ENCODE results near the gene C2orf76. TPM values are rescaled to one million over a fixed set of nuclear protein-coding genes. Genes with fewer than 3 reads are reported as not detected.

C2orf76 gene
- total RNA-seq, 2 experiments from 2014 or later, result 6.9 to 7.1 TPM

DNA sequence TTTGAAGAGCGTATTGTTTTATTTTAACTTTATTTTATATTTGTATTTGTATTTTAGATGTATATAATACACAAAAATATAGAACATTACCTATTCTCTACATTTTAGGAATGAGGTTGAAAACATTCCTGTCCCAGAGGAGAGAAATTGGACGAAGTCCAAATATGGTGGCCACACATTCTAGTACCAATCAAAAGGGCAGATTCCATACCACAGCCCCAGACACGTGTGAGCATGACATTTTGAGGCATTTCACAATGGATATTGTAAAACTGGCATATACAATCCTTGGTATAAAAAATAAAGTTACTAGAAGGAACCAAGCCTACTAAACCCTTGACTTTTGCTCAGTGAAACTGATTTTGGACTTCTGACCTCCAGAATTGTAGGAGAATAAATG is 50.6 kb downstream of the C2orf76 start:
- Mint-ChIP-seq H3K36me3 (ENCODE audit: low read depth) (no peaks in the 10 kb centered on the region), H3K27ac (no peak overlapping the region), H3K4me1 (no peaks in the 10 kb centered on the region), H3K4me3 (no peak overlapping the region), H3K9me3 (no peaks in the 10 kb centered on the region), H3K27me3 (no peaks in the 10 kb centered on the region)
- ChIA-PET POLR2A (no interaction called here), CTCF (no interaction called here)
- no peak for DNase-seq

DNA sequence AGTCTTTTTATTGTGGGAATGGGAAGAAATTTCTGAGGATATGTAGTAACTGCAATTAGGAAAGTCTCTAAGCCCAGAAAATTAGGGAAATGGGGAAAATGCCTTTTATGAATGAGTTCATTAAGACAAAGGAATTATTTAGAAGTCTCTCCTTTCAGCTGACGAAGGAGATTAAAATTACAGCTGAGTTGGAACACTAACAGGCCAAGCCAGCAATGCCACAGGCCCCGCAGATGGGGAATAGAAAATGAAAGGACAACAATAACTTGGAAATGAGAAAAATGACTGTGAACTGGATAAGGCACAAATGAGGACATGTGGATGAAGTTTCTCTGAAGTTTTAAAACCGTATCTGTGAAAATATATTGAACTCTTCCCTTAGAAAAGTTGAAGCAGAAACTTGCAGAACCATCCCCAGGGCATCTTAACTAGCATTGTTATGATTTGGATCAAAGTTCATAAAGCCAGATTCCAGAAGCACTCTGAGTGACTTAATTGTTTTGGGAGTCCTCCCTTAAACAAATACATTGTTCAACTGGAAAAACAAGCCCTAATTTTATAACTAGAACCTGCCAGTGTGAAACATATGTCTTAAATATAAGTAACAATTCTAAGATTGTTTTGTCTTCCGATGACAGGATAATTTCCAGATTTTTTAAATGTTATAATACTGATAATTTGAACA is 51.3 kb downstream of the C2orf76 start:
- H3K4me3 Mint-ChIP-seq, result no peak overlapping the region
- no peak for DNase-seq
- CTCF ChIA-PET, result no interaction called here
- H3K27ac Mint-ChIP-seq, result no peak overlapping the region
- no peaks in the 10 kb centered on the region for H3K4me1 Mint-ChIP-seq
- H3K27me3 Mint-ChIP-seq, result no peaks in the 10 kb centered on the region
- H3K9me3 Mint-ChIP-seq, result no peaks in the 10 kb centered on the region
- H3K36me3 Mint-ChIP-seq (ENCODE audit: low read depth), result no peaks in the 10 kb centered on the region
- POLR2A ChIA-PET, result no interaction called here

DNA sequence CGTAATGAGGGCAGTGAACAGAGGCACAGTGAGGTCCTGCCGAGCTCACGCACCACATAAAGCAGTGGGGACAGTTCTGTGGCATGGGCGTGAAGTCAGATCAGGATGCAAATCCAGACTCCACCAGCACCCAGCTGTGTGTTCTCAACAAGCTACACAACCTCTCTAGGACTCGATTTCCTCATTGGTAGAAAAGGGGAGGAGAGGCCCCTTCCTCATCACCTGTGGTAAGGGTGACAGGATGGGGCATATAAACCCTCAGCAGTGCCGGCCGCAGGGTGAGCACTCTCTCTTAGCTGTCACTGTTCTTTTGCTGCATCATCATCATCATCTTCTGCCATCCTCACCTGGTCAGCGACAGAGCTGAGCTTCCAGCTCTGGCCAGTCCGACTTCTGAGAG is 54.8 kb downstream of the C2orf76 start:
- no peak overlapping the region for H3K4me3 Mint-ChIP-seq
- no peaks in the 10 kb centered on the region for H3K36me3 Mint-ChIP-seq (ENCODE audit: low read depth)
- DNase-seq, result no peak
- H3K27me3 Mint-ChIP-seq, result no peaks in the 10 kb centered on the region
- H3K4me1 Mint-ChIP-seq, result no peaks in the 10 kb centered on the region
- H3K9me3 Mint-ChIP-seq, result no peaks in the 10 kb centered on the region
- H3K27ac Mint-ChIP-seq, result no peak overlapping the region
- POLR2A ChIA-PET, result no interaction called here
- CTCF ChIA-PET, result no interaction called here

DNA sequence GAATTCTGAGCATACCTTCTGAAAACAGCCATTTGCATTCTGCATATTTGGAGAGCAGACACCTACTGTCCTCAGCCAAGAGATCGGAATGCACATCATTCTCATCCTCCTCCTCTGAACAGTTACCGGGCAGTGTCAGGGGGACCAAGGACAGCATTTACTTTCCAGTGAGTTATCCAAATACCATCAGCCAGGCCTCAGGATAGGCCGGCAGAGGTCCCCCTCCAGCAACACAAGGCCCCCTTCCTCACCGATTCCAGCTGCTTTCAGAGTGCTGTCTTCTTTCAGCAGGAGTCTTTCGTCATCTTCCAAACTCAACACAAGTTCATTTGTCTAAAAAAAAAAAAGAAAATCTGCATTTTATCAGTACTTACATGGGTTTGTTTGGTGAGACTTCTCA is 55.3 kb downstream of the C2orf76 start:
- H3K4me3 Mint-ChIP-seq, result no peak overlapping the region
- H3K4me1 Mint-ChIP-seq, result no peaks in the 10 kb centered on the region
- CTCF ChIA-PET, result no interaction called here
- H3K27ac Mint-ChIP-seq, result no peak overlapping the region
- H3K9me3 Mint-ChIP-seq, result no peaks in the 10 kb centered on the region
- no peak for DNase-seq
- H3K27me3 Mint-ChIP-seq, result no peaks in the 10 kb centered on the region
- H3K36me3 Mint-ChIP-seq (ENCODE audit: low read depth), result no peaks in the 10 kb centered on the region
- POLR2A ChIA-PET, result no interaction called here

DNA sequence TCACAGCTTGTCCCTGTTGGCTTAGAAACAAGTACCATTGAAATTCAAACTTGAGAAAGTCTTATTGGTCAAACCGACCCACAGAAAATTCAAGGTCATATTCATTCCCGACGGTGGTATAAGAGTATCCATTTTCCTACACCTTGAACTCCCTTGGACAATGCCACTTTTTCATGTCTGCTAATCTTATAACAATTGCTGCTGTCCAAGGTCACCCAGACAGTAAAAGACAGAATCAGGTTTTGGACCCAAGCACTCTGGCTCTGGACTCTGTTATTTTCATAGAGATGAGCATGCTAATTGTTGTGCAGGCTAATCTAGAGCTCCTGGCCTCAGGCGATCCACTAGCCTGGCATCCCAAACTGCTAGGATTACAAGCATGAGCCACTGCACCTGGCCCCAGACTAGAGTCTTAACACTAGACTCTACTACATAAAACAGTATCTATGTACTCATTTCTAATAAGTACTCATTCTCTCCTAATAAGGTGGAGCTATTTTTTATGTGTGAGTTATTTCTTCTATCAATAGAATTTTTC is 57.8 kb downstream of the C2orf76 start:
- Mint-ChIP-seq H3K4me3 (no peak overlapping the region), H3K27me3 (no peaks in the 10 kb centered on the region), H3K36me3 (ENCODE audit: low read depth) (no peaks in the 10 kb centered on the region), H3K27ac (no peak overlapping the region), H3K4me1 (no peaks in the 10 kb centered on the region), H3K9me3 (no peaks in the 10 kb centered on the region)
- CTCF ChIA-PET, result no interaction called here
- no peak for DNase-seq
- POLR2A ChIA-PET, result no interaction called here

DNA sequence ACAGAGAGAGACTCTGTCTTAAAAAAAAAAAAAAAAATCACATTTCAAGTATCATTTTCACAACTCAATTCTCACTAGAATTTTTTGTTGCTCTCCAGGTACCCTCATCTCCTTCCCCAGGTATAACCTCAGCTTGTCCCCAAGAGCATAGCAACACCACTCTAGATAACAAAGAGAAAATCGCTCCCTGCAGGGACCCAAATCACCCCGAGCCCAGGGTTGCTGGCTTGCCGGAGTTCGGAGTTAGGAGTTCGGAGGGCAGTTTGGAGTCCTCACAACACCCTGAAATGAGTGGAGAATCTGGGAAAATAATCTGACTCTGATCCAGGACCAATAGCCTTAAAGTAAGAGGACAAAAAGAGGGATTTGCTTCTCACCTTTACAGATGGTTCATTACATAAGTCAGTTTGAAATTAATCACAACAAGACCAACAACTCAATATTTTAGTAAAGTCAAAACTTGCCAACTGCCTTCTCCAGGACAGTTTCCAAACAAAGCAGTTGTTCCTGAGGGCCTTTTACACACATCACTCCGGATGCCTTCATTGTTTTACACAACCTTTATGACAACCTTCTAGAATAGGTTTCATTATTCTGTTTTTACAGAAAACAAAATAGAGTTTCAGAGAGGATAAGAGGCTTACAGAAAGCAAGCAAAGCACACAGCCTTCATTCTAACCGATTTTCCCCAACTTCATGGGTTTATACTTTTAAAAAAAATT is 59.1 kb downstream of the C2orf76 start:
- ChIA-PET POLR2A (no interaction called here), CTCF (no interaction called here)
- Mint-ChIP-seq H3K27me3 (no peaks in the 10 kb centered on the region), H3K27ac (no peak overlapping the region), H3K9me3 (no peaks in the 10 kb centered on the region), H3K36me3 (ENCODE audit: low read depth) (no peaks in the 10 kb centered on the region), H3K4me1 (no peaks in the 10 kb centered on the region), H3K4me3 (no peak overlapping the region)
- DNase-seq, result no peak

DNA sequence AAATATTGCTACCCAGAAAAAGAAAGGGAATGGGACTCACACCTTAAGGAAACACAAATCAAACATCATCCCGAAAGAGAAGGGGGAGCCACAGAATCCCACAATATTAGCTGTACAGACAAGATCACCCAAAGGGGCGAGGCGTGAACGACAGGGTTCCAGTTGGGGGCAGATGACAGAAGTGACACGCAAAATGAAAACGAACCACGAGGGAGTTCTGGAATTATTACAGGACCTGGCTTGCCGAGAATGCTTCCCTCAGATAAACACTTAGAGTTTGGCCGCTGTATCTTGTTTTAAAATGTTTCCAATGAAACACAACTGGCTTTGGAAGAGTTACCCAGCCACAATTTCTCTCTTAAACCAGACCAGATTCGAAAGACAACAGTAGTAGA is 60.4 kb downstream of the C2orf76 start:
- Mint-ChIP-seq H3K27ac (no peak overlapping the region), H3K9me3 (no peaks in the 10 kb centered on the region), H3K27me3 (no peaks in the 10 kb centered on the region), H3K36me3 (ENCODE audit: low read depth) (no peaks in the 10 kb centered on the region), H3K4me1 (no peaks in the 10 kb centered on the region), H3K4me3 (no peak overlapping the region)
- POLR2A ChIA-PET, result no interaction called here
- CTCF ChIA-PET, result no interaction called here
- DNase-seq, result no peak

DNA sequence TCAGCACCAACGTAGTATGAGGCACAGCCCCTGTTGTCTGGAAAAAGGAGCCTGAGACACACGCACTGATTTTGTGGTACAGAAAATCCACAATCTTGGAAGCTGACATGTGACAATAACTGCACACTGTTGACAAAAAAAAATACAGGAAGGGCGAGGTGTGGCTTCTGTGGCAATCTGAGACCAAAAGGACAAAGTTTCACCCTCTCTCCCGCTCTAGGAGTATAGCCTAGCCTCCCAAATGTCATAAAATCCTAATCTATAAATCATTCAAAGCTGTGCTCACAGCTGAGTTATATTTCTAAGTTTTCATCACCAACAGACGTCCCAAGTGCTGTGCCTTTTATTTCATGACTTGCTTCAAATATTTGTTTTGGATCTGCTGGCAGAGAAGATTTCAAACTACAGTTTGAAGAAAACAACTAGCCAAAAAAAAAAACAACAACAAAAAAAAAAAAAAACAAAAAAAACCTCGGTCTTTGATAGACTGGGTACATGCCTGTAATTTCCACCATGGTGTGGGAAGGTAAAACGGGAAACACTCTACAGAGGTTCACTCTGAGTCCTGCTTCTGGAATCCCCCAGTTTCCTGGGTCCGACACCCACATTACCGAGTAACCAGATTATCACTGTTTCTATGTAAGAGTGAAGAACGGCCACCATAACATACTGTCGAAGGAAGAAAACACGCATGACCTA is 61.0 kb downstream of the C2orf76 start:
- H3K27ac Mint-ChIP-seq, result no peak overlapping the region
- CTCF ChIA-PET, result interaction anchor here (0.7 kb wide), 1 partner anchor 424 kb away, joined by 3 read pairs; no protein-coding TSS in a partner anchor
- no peaks in the 10 kb centered on the region for H3K36me3 Mint-ChIP-seq (ENCODE audit: low read depth)
- no peak for DNase-seq
- H3K9me3 Mint-ChIP-seq, result no peaks in the 10 kb centered on the region
- H3K4me1 Mint-ChIP-seq, result no peaks in the 10 kb centered on the region
- POLR2A ChIA-PET, result no interaction called here
- no peaks in the 10 kb centered on the region for H3K27me3 Mint-ChIP-seq
- no peak overlapping the region for H3K4me3 Mint-ChIP-seq

DNA sequence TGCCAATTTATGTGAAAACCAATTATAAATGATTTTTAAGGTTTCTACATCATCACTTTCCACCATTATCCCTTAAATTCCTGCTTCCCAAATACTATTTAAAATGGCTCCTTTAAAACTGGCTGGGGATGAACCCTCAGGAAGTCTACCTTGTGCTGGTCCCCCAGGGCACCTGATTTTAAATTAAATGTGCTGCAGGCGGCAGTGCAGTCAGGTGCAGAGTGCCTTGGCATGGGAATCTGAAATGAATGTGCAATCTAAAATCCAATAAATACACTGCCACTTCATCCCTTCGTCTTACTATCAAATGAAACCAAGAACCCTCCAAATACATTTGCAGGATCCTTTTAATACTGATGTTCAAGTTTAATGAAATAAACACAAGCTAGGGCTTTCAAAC is 61.8 kb downstream of the C2orf76 start:
- H3K4me1 Mint-ChIP-seq, result no peaks in the 10 kb centered on the region
- H3K4me3 Mint-ChIP-seq, result no peak overlapping the region
- POLR2A ChIA-PET, result no interaction called here

DNA sequence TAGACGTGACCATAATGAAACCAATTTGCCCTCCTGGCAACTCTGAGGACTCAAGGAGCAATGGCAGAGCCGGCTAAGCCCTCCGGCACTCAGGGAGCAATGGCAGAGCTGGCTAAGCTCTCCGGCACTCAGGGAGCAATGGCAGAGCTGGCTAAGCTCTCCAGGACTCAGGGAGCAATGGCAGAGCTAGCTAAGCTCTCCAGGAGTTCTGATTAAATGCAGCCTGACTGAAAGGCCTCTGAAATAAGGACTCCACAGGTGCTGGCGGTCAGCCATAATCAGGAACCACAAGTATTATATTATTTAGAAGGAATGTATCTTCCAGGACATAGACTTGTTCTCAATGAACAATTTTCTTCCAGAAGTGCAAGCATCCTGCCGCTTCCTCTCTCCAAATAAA is 65.2 kb downstream of the C2orf76 start:
- ChIA-PET CTCF (no interaction called here), POLR2A (no interaction called here)
- no peak overlapping the region for H3K4me3 Mint-ChIP-seq
- H3K27me3 Mint-ChIP-seq, result no peaks in the 10 kb centered on the region
- DNase-seq, result no peak
- no peak overlapping the region for H3K27ac Mint-ChIP-seq
- H3K9me3 Mint-ChIP-seq, result no peaks in the 10 kb centered on the region
- no peaks in the 10 kb centered on the region for H3K4me1 Mint-ChIP-seq
- H3K36me3 Mint-ChIP-seq (ENCODE audit: low read depth), result no peaks in the 10 kb centered on the region

More for the DNA sequence above, 61.8 kb downstream of the C2orf76 start:
- no peak for DNase-seq
- Mint-ChIP-seq H3K27me3 (no peaks in the 10 kb centered on the region), H3K36me3 (ENCODE audit: low read depth) (no peaks in the 10 kb centered on the region), H3K9me3 (no peaks in the 10 kb centered on the region), H3K27ac (no peak overlapping the region)
- CTCF ChIA-PET, result no interaction called here

DNA sequence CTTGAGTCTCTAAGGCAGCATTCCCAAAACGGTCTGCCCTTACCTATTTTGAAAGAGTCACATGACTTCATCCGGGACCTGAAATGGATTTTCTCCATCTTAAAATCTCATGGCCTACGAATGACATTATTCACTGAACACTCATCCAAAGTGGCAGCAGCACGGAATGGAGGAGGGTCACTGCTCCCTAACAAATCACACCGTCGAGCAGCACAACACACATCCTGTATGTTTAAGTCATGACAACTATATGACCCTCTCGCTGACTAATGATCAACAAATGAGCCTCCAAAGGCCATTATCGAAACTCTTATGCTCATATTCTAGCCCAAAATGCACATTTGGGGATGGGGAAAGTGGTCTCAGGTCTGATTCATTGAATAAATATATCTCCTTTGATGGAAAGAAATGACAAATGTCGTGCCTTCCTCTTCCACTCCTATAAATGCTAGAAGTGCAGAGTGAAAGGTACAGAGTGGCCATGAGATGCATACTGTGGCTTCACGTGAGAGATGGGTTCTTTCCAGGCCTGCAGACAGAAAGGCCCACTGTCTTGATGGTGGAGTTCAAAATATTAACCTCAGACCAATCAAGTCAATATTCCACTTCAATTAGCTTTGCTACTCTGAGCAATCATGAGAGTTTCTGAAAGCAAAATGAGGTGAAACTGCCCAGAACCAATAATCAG is 70.8 kb downstream of the C2orf76 start:
- Mint-ChIP-seq H3K27ac (no peak overlapping the region), H3K4me1 (no peaks in the 10 kb centered on the region)
- CTCF ChIA-PET, result no interaction called here

DNA sequence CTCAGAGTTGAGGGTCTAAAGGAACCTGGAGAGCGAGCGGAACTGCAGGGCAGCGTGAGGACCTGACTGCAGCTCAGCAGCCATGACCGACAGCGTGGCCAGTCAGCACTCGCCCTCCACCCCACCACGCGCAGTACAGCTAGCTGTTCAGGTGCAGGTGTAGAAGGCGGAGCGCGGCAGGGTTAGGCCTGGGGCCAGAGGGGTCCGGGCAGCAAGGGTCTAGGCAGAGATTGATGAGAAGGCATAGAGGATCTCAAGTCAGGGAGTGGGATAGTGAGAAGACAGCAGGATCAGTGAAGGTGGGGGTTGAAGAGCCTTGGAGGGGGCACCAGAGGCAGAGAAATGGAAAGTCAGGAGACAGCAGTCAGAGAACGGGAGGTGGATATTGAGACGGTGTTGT is 72.0 kb downstream of the C2orf76 start:
- Mint-ChIP-seq H3K36me3 (ENCODE audit: low read depth) (no peaks in the 10 kb centered on the region), H3K27me3 (no peaks in the 10 kb centered on the region), H3K9me3 (no peaks in the 10 kb centered on the region), H3K4me3 (no peak overlapping the region), H3K4me1 (no peaks in the 10 kb centered on the region), H3K27ac (no peak overlapping the region)
- no peak for DNase-seq
- CTCF ChIA-PET, result no interaction called here
- POLR2A ChIA-PET, result no interaction called here

More for the DNA sequence above, 70.8 kb downstream of the C2orf76 start:
- no peak overlapping the region for H3K4me3 Mint-ChIP-seq
- H3K27me3 Mint-ChIP-seq, result no peaks in the 10 kb centered on the region
- H3K36me3 Mint-ChIP-seq (ENCODE audit: low read depth), result no peaks in the 10 kb centered on the region
- POLR2A ChIA-PET, result no interaction called here
- no peak for DNase-seq
- no peaks in the 10 kb centered on the region for H3K9me3 Mint-ChIP-seq

DNA sequence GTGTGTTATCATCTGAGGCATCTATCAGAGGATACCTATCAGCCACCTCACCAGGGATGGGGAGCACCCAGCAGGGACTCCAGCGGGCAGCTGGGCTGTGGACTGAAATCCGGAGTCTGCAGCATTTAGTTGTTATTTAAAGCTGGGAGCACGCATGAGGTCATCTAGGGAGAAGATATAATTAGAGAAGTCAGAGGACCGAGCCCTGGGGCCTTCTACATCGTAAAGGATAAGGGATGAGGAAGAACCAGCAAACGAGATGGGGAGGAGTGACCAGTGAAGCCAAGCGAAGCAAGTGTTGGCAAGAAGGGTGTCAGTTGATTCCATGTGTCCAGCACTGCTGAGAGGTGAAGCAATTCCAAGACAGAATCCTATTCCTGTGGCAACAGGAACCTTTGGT is 72.7 kb downstream of the C2orf76 start:
- DNase-seq, result no peak
- CTCF ChIA-PET, result interaction anchor here (1.7 kb wide), 1 partner anchor 10 kb away, joined by 3 read pairs; no protein-coding TSS in a partner anchor
- no peaks in the 10 kb centered on the region for H3K9me3 Mint-ChIP-seq
- no peaks in the 10 kb centered on the region for H3K27me3 Mint-ChIP-seq
- no peaks in the 10 kb centered on the region for H3K36me3 Mint-ChIP-seq (ENCODE audit: low read depth)
- POLR2A ChIA-PET, result no interaction called here
- H3K4me3 Mint-ChIP-seq, result no peak overlapping the region
- H3K4me1 Mint-ChIP-seq, result no peaks in the 10 kb centered on the region
- H3K27ac Mint-ChIP-seq, result no peak overlapping the region

Measured in activated CD4-positive, alpha-beta memory T cell treated with anti-CD3 and anti-CD28 coated beads, Interleukin-2, amount 10 ng/mL, durations not matched to agents 7 days and 5 days (primary cell).